Measurements from ENCODE around the gene PRKAR2B.

DNA sequence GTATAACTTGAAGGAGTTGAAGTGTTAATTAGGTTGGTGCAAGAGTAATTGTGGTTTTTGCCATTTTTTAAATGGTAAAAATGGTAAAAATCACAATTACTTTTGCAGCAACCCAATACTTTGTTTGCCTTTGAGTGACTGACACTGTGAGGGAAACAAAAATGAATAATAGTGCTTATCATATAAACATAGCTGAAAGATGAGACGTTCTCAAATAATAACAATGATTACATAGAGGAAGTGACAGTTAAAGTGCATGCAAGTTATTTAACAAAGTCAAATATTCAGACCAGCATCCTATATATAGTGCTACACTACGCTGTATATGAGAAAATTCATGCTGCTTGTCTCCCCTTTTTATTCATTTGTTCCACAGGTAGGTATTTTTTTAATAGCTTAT lies 119.6 kb downstream of the PRKAR2B start:
- TF ChIP-seq POLR2A (IDR thresholded peaks at IDR 0.05) = no peak
- TF ChIP-seq CTCF (IDR thresholded peaks at IDR 0.05) = no peak

Measured in Peyer's patch (tissue), 4 donors.